Stimulated activated CD8-positive, alpha-beta memory T cell treated with anti-CD3 and anti-CD28 coated beads, Interleukin-2, amount 100 ng/mL, for 48 hours (primary cell): ENCODE measurements around the gene GGN.
"Not testable (repeated sequence)": the region's sequence is repeated elsewhere in the genome, so short reads cannot be mapped to it uniquely, and the experiment has no call there.

Experiments
- DNase-seq, 2 donors: peaks; one replicate each; pipeline ENCODE4 v3.0.0-alpha.2; 2020; ENCODE audit warnings: low read depth in 2 of 2

GGN gene

DNA sequence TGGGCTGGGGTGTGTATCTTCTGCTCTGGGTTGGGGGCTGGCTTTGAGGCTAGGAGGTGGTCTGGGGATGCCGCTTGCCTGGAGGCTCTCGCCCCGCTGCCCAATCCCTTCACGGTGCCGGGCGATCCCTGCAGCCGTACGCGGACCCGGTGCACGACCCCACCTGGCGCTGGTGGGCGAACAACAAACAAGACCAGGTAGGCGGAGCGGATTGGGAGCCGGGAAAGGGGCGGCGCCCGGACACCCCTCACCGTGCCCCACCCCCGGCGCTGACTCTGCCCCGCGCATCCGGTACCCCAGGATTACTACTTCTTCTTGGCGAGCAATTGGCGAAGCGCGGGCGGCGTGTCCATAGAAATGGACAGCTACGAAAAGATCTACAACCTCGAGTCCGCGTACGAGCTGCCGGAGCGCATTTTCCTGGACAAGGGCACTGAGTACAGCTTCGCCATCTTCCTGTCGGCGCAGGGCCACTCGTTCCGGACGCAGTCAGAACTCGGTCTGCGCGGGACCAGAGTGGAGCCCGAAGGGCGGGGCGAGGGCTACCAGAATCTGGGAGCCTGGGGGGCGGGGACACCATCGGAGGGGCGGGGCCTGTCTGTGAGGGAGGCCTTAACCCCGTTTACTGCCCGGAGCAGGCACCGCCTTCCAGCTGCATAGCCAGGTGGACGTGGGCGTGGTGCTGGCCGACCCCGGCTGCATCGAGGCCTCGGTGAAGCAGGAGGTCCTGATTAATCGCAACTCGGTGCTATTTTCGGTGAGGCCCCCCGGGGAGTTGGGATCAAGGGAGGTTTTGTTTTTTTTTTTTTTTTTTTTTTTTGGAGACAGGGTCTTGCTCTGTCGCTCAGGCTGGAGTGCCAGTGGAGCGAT, 25.5 kb downstream of the GGN start:
- peak; percentile 77 to 91 for DNase-seq

DNA sequence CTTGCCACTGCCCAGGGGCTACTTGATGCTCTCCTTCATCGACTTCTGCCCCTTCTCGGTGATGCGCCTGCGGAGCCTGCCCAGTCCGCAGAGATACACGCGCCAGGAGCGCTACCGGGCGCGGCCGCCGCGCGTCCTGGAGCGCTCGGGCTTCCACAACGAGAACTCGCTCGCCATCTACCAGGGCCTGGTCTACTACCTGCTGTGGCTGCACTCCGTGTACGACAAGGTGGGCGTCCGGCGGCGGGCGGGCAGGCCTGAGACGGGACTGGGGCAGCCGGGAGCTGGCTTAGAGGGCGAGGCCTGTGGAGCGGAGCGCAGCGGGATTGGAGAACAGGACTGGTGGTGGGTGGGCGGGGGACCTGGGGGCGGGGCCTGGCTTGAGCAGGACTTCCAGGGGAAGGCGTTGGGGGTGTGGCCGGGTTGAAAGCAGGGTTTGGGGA, 26.2 kb downstream of the GGN start:
- DNase-seq: peak; percentile 66 to 70

DNA sequence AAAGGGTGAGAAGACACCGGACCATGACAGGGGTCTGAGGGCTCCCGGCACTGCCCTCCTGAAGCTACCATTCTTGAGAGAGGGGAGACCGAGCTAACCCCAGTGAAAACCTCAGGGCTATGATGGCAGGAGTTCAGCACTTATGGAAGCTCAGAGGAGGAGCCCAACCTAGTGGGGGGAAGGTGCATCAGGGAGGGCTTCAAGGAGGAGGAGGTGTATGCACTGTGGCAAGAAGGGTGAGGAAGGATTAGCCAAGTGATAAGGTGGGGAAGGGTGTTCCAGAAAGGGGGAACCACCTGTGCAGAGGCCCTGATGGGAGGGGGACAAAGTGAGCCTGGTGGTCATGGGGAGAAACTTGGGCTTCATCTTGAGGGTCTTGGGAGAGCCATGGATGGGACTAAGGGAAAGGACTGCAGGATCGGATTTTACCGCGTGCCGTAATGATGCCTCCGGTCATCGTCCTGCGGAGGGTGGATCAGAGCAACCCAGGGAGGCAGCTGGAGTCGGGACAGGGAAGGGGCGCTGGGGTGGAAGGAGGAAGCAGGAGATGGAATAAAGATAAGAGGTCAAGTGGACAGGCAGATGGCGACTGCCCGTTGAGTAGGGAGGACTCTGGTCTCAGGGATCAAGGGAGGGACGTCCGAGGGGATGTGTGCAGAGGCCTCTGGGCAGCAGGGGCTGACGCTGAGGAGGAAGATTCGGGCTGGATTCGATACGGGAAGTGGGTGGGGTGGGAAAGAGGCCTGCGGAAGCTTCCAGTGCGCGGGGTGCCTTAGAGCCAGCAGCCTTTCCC, 26.8 kb downstream of the GGN start:
- no peak for DNase-seq

DNA sequence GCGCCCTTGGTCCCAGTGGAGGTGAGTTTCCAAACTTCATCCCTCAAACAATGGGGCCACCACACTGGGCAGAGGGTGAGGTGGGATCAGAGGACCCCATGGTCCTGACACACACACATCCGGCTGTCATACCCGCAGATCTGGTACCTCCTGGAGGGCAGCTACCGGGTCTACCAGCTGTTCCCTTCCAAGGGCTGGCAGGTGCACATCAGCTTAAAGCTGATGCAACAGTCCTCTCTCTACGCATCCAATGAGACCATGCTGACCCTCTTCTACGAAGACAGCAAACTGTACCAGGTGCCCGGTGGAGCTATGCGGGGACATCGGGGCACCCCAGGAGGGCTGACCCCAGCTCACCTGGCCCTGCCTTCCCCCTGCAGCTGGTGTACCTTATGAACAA, 27.5 kb downstream of the GGN start:
- no peak for DNase-seq

DNA sequence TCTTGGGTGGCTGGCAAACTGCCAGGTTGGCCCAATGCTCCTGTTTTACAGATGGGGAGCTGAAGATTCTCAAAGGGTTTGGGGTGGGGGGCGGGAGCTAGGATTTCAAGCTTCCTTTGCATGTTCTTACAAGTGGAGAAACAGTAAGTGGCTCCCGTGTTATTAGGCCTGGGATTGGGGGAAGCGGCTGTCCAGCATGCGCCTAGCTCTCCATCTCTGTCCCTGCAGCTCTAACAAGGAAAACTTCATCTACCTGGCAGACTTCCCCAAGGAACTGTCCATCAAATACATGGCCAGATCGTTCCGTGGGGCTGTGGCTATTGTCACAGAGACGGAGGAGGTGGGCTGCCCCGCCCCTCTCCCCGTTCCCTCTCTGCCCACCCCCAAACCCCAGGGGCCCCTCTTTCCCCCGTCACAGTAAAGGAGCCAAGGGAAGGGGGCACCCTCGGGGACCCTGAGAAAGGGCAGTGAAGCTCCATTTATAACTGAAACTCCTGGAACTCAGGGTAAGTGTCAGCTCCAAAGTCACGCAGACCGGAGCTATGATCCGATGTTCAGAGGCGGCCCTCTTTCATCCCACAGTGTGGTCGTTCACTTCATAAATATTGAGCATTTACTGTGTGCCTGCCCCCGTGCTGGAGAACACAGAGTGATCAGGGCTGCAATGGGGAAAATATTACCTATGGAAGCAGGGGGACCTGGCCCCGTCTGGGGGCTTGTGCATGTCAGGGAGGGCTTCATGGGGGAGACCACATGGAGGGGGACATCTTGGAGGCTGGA, 28.4 kb downstream of the GGN start:
- no peak for DNase-seq

DNA sequence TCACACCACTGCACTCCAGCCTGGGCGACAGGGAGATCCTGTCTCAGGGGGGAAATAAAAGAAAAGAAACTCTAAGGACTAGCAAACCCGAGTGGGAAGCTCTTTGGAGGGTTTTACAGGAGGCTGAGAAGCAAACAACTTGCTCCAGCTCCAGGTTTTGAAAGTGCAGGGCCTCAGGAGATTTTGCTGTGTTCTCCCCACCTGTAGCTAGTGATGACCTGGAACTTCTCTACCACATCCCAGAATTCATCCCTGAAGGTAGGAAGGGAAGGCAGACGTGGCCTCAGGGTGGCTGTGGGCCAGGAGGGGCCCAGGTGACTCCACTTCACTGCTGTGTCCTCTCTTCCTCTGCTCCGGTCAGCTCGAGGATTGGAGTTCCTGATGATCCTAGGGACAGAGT, 29.8 kb downstream of the GGN start:
- DNase-seq: no peak

DNA sequence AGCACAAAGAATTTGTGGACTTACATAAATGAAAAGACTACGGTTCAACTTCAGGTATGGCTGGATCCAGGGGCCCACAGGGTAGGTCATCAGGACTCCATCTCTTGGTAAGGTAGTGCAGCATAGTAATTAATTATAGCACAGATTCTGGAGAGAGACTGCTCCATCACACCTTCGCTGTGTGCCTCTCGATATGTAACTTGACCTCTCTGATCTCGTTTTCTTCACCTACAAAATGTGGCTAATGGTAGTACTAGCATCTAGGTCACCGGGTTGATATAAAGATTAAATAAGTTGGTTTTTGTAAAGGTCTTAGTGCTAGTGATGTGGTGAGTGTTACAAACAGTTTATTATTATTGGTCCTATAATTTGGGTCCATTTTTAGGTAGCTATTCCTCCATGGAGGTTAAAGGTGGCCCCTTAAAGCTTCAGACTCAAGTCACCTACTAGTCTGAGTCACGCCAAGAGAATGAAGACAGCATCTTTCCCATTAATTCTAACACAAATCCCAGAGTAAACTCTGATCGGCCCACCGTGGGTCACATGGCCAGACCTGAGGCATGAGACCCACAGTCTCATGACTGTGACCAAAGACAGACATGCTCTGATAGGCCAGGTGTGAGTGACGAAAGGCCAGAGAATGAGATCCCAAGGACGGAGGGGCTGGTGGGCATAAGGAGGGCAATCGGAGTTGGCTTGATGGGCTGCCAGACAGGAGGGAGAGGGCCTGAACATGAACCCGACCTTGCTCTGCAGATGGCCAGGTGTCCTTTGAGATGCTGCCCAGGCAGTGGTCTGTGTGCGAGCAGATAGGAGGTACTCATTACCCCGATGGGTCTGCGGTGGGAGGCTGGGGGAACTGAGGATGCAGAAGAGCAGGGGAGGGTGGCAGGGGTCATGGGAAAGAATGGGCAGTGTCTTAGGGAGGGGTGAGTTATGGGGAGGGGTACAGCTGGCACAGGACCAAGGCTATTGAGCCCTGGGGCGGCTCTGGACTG, 31.8 kb downstream of the GGN start:
- no peak for DNase-seq

DNA sequence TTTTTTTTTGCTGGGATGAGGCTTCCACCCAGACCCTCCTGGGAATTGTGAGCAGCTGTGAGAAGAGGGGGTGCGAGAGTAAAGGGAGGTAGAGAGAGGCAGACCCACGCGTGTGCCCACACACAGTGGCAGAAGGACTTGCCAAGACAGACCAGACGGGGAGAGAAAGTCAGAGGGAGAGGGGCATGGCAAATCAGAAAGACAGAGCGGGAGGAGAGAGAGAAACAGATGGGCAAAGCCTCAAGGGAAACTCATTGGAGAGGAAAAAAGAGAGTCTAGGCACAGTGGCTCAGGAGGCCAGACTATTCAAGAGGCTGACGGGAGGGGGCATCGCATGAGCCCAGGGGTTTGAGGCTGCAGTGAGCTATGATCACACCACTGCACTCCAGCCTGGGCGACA, 35.2 kb downstream of the GGN start:
- no peak for DNase-seq

DNA sequence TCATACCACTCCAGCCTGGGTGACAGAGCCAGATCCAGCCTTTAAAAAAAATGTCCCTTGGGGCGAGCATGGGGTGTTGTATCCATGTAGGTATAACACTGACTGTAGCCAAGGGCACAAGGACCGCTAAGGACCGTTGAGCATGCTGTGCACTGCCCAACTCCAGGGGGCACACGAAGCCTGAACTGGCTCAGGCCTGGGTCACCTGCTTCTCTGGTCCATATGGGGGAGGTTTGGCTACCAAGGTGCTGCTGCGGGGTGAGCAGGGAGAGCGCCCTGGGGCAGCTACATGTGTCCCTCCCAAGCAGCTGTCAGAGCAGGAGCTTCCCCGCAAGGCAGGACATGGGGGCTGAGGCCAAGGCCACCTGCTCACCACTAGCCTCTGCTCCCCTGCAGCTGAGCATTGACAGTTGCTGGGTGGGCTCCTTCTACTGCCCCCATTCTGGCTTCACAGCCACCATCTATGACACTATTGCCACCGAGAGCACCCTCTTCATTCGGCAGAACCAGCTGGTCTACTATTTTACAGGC, 35.9 kb downstream of the GGN start:
- DNase-seq: no peak

DNA sequence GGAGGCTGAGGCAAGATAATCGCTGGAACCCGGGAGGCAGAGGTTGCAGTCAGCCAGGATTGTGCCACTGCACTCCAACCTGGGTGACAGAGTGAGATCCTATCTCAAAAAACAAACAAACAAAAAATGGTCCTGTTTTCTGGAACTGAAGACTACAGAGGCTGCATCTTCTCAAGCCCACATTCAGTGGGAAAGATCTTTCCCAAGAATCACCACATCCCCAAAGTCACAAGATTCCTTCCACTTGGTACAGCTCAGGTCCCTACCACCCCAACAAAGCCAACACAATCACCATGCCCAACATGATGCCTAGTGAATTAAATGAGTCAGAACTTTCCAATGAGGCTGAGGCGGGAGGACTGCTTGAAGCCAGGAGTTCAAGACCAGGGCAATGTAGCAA, 37.0 kb downstream of the GGN start:
- DNase-seq: no peak

DNA sequence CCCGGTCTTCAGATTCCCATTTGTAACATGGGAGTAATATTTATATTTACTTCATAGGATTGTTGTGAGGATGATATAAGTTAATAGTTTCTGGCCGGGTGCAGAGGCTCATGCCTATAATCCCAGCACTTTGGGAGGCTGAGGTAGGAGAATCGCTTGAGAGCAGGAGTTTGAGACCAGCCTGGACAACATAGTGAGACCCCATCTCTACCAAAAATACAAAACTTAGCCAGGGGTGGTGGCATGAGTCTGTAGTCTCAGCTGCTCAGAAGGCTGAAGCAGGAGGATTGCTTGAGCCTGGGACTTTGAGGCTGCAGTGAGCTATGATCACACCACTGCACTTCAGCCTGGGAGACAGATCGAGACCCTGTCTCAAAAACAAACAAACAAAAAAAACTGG, 41.0 kb downstream of the GGN start:
- DNase-seq: no peak

DNA sequence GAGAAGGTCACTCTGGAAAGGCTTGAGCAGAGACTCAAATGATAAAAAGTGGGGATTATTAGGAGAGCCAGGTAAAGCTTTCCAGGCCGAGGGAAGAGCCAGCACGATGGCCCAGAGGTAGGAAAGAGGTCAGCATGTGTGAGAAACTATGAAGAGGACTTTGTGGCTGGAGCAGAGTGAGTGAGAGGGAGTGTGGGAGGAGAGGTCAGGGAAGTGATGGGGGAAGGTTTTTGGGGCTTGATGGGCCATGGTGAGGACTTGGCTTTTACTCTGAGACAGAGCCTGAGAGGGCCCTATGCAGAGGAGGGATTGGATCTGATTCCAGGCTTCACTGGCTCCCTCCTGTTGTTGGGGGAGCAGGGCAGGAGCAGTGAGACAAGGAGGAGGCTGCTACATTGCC, 46.9 kb downstream of the GGN start:
- no peak for DNase-seq

DNA sequence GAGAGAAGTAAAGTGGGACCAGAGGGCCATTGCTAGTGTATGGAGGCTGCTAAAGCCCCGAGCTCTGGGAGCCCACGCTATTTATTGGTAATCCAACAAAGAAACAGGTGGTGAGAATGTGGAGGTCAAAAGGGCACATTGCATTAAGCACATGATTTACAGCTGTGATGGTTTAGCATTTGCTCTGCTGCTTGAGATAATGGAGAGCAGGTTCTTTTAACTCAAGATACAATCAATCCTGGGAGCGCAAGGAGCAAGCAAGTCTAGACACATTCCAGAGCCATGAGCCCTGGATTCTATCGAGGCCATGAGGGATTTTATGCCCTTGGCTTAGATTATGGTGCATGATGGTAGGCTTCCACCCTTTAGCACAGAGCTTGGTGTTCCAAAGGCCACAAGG, 48.8 kb downstream of the GGN start:
- not testable (repeated sequence) for DNase-seq

DNA sequence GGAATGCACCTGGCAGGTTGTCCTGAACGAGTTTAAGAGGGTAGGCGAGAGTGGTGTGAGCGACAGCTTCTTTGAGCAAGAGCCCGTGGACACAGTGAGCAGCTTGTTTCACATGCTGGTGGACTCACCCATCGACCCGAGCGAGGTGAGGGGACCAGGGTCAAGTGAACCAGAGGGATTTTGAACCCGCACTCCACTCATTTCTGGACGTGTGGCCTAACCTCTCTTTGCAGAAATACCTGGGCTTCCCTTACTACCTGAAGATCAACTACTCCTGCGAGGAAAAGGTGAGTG, 50.5 kb downstream of the GGN start:
- no peak for DNase-seq

DNA sequence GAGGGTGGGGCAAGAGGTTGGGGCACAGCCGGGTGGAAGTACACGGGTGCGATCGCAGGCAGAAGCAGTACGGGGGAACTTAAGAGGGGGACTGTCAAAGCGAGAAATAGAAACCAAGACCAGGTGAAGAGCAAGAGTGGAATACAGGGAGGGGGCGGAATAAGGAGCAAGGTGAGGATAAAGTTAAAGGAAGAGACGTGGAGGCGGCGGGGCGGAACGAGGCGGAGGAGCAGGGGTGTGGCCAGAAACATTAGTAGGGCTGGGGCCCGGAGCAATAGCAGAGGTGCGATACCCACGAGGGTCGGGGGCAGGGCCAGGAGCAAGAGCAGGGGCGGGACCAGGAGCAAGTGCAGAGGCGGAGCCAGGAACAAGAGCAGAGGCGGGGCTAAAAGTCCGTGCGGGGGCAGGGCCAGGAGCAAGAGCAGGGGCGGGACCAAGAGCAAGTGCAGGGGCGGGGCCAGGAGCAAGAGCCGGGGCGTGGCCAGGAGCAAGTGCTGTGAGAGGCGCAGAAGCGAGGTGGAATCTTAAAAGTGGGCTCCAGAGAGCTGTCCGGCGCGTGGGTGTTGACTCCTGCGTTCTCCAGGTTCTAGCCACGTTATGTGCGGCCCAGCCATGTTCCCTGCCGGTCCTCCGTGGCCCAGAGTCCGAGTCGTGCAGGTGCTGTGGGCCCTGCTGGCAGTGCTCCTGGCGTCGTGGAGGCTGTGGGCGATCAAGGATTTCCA, 51.0 kb downstream of the GGN start:
- peak; percentile 89 to 96 for DNase-seq

DNA sequence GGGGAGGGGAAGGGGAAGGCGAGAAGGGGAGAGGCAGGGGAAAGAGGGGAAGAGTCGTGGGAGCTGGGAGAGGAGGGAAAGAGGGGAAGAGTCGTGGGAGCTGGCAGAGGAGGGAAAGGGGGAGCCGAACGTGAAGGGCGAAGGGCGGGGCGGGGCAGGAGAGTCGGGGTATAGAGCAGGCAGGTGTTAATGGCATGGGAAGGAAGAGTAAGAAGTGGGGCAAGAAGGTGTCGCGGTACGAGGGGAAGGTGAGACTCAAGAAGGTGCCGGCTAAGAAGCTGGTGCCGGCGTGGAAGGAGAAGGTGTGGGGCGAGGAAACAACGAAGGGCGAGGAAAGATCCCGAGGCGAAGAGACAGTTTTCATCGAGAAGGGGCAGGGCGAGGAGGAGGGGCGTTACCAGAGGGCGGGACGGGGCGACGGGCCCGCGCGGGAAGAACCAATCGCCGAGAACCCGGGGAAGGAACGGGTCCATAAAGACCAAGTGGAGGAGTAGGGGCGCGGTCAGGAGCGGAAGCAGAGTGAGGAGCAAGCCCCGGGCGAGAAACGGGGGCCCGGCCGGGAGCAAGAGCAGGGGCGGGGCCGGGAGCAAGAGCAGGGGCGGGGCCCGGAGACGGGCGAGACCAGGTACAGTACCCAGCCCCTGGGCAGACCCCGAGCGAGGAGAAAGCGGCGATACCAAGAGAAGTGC, 51.7 kb downstream of the GGN start:
- DNase-seq: peak; percentile 90 to 93
